Endothelial cell (in vitro differentiated cells): Measurements from ENCODE around the gene SNRPB2. TPM values are rescaled to one million over a fixed set of nuclear protein-coding genes. Genes with fewer than 3 reads are reported as not detected.
A peak's percentile ranks its signal among the peaks of the same experiment; 100 is the strongest.

Experiments
- DNase-seq: peaks from one replicate; pipeline ENCODE4 v3.0.0; 2021; ENCODE audit warnings: low spot score
- H3K27ac Mint-ChIP-seq: one replicate; pipeline ENCODE4 v1.8.0; 2021; ENCODE audit warnings: mixed read lengths, inconsistent platforms; ENCODE audit not compliant: unreplicated experiment
- H3K27me3 Mint-ChIP-seq: one replicate; pipeline ENCODE4 v1.8.0; 2021; ENCODE audit warnings: mild to moderate bottlenecking, moderate library complexity, mixed read lengths, inconsistent platforms; ENCODE audit not compliant: unreplicated experiment
- H3K36me3 Mint-ChIP-seq: one replicate; pipeline ENCODE4 v1.8.0; 2021; ENCODE audit warnings: mild to moderate bottlenecking, low read depth, mixed read lengths, inconsistent platforms; ENCODE audit not compliant: unreplicated experiment
- H3K4me1 Mint-ChIP-seq: one replicate; pipeline ENCODE4 v1.8.0; 2021; ENCODE audit warnings: mild to moderate bottlenecking, mixed read lengths, inconsistent platforms; ENCODE audit not compliant: unreplicated experiment
- H3K4me3 Mint-ChIP-seq: one replicate; pipeline ENCODE4 v1.8.0; 2021; ENCODE audit warnings: mild to moderate bottlenecking, mixed read lengths, inconsistent platforms; ENCODE audit not compliant: unreplicated experiment
- H3K9me3 Mint-ChIP-seq: one replicate; pipeline ENCODE4 v1.8.0; 2021; ENCODE audit warnings: mixed read lengths, inconsistent platforms; ENCODE audit not compliant: unreplicated experiment
- CTCF ChIP-seq: fragments of 200-600 bp; sonication (generic); IDR thresholded peaks from one replicate; pipeline ENCODE4 v1.5.0; 2021; ENCODE audit warnings: antibody characterized with exemption; ENCODE audit not compliant: unreplicated experiment
- total RNA-seq: library from RNA; stranded (reverse); fragmentation: NEBNext Ultra II Directional; extraction: Animal tissue kit (Norgen Biotek cat#: 25700); gene quantifications from one replicate; pipeline ENCODE4 v1.2.1, GENCODE V29; 2021; ENCODE audit not compliant: unreplicated experiment

SNRPB2 gene
- total RNA-seq, 1 donor from 2014 or later, result 61.9 TPM

DNA sequence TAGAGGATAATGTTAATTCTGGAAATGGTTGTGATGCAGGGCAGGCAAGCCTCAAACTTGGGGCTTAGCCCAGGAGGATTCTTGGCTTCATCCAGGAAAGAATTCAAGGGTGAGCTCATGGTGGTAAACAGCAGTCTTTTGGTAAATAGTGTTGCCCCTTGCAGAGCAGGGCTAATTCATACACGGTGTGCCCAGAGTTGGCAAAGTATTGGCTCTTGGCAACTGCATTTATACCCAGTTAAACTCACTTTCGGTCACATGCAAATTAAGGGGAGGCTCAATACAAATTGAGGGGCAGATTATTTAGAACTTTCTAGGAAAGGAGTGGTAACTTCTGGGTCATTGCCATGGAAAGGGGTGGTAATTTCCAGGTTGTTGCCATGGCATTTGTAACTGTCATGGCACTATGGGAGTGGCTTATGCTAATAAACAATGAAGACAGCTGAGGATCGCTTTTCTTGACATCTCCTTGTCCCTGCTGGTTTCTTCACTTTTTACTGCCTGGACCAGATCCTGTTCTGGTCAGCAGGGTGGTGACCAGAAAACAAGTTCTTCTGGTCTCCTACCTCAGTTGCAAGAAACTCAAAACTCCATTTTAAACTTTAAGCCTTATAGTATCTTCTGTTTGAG lies 14.5 kb downstream of the SNRPB2 start:
- H3K27ac Mint-ChIP-seq, result no peak overlapping the region
- H3K4me3 Mint-ChIP-seq, result no peak overlapping the region
- H3K27me3 Mint-ChIP-seq, result no peaks in the 10 kb centered on the region
- DNase-seq, result no peak
- H3K36me3 Mint-ChIP-seq, result peaks cover 4% of the 10 kb centered on the region
- TF ChIP-seq CTCF, result no peak
- H3K4me1 Mint-ChIP-seq, result peaks cover 5% of the 10 kb centered on the region
- H3K9me3 Mint-ChIP-seq, result no peaks in the 10 kb centered on the region

DNA sequence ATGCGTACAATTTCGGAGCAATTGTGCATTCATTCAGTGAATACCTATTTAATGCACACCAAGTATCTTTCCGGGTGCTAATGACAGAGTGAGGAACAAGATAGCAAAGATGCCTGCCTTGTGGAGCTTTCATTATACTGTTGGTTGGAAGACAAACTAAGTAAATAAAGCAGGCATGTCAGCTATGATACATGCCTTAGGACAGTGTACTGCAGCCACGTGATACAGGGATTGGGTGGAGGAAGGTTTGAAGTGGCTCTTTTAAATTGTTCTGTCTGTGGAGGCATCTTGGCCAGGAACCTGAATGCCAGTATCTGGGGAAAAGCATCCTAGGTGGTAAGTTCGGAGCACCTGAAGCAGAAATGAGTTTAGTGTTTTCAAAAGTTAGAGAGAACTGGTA lies 15.4 kb downstream of the SNRPB2 start:
- H3K27me3 Mint-ChIP-seq, result no peaks in the 10 kb centered on the region
- no peak overlapping the region for H3K4me3 Mint-ChIP-seq
- H3K27ac Mint-ChIP-seq, result no peak overlapping the region
- TF ChIP-seq CTCF, result no peak
- H3K9me3 Mint-ChIP-seq, result no peaks in the 10 kb centered on the region
- H3K36me3 Mint-ChIP-seq, result peaks cover 4% of the 10 kb centered on the region
- no peak for DNase-seq
- H3K4me1 Mint-ChIP-seq, result peaks cover 10% of the 10 kb centered on the region

DNA sequence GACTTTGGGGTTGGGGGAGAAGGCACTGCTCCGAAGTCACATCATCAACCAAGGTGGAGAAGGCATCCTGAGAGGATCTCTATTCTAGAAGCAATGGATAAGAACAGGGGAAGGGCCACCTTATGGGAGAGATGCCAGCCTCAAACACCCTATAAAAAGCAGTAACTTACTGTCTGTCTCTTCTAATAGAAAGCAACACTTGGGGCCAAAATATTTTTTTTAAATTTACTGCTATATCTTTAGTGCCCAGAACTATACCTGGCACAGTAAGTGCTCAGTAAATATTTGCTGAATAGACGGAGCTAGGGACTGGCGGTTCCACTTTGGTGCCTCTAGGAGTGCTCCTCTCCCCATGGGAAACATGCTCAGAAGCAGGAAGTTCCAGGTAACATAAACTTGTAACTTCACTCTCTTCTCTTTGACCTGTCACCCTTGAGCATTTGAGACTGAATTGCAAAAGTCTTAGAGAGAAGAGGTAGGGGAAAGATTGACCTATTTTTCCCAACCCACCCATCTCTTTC lies 17.5 kb downstream of the SNRPB2 start:
- H3K4me1 Mint-ChIP-seq, result peaks cover 19% of the 10 kb centered on the region
- H3K27me3 Mint-ChIP-seq, result no peaks in the 10 kb centered on the region
- no peak for DNase-seq
- no peak overlapping the region for H3K27ac Mint-ChIP-seq
- H3K9me3 Mint-ChIP-seq, result no peaks in the 10 kb centered on the region
- TF ChIP-seq CTCF, result no peak
- H3K36me3 Mint-ChIP-seq, result no peaks in the 10 kb centered on the region
- no peak overlapping the region for H3K4me3 Mint-ChIP-seq

GRCh38 chr20:16748308-16748900 lies 18.6 kb downstream of the SNRPB2 start, which contains the start of gene OTOR:
Gene OTOR, plus strand, starts transcription at chr20:16748358. Its CDS starts 44 bp downstream, at chr20:16748402.
- no peak for DNase-seq
- TF ChIP-seq CTCF, result no peak
- no peaks in the 10 kb centered on the region for H3K9me3 Mint-ChIP-seq
- no peaks in the 10 kb centered on the region for H3K36me3 Mint-ChIP-seq
- no peak within 1 kb of the TSS for H3K4me3 Mint-ChIP-seq
- no peak within 1 kb of the TSS for H3K27ac Mint-ChIP-seq
- H3K27me3 Mint-ChIP-seq, result peaks cover under 1% of the 10 kb centered on the region
- H3K4me1 Mint-ChIP-seq, result peaks cover 19% of the 10 kb centered on the region

DNA sequence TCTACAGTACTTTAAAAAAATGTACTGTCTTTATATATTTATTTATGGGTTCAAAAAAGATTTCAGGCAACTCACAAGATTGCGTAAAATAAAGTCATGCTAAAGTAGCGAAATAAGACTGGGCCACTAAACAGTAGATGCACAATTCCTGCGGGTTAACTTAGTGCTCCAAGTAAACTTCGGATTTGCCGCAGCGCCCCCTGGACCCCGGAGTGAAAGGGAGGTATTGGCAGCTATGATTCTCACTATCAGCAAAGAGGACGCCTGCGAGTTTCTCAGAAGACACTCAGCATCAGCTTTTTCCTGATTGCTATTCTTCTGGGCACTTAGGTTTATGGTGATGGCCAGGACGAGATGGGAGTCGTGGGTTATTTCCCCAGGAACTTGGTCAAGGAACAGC lies 19.7 kb downstream of the SNRPB2 start:
- TF ChIP-seq CTCF, result peak; percentile 6
- DNase-seq, result peak; percentile 43
- H3K4me1 Mint-ChIP-seq, result peaks cover 19% of the 10 kb centered on the region
- no peaks in the 10 kb centered on the region for H3K9me3 Mint-ChIP-seq
- H3K4me3 Mint-ChIP-seq, result no peak overlapping the region
- H3K27me3 Mint-ChIP-seq, result peaks cover 3% of the 10 kb centered on the region
- no peak overlapping the region for H3K27ac Mint-ChIP-seq
- no peaks in the 10 kb centered on the region for H3K36me3 Mint-ChIP-seq
